ENCODE results near the gene RNASE11. TPM values are rescaled to one million over a fixed set of nuclear protein-coding genes. Genes with fewer than 3 reads are reported as not detected.
"Not testable (repeated sequence)": the region's sequence is repeated elsewhere in the genome, so short reads cannot be mapped to it uniquely, and the experiment has no call there.

RNASE11 gene
- polyA plus RNA-seq, 2 donors, result not detected

DNA sequence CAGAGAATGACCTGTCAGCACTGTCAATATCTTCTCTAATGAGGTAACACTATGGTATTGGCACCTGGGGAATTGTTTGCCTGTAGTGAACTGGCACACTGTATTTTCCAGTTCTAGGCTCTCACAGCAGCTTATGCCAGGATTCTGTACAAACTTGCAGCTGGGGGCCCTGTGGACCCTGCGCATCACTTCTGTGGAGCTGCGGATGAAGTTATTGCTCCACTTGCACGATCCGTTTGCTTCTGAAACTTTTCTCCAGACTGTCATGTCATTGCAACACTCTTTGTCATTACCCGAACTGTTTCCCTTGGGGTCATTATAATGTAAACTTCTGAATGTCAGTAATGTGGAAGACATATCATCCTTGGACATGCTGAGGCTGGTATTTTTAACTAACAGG is 3.9 kb downstream of the RNASE11 start:
- Histone ChIP-seq H3K4me1 (ENCODE audit: control insufficient read depth in 2 of 2, insufficient read depth in 2 of 2, low read length in 1 of 2) (no peaks in the 10 kb centered on the region), H3K4me3 (ENCODE audit: low read depth in 1 of 2, low read length in 2 of 2) (no peak overlapping the region), H3K36me3 (ENCODE audit: control insufficient read depth in 2 of 2, insufficient read depth in 2 of 2, low read length in 1 of 2) (no peaks in the 10 kb centered on the region), H3K9me3 (ENCODE audit: control insufficient read depth in 2 of 2, insufficient read depth in 1 of 2, low read depth in 1 of 2, low read length in 1 of 2) (no peaks in the 10 kb centered on the region), H3K27me3 (ENCODE audit: control insufficient read depth in 1 of 2, insufficient read depth in 2 of 2, low read length in 2 of 2) (no peaks in the 10 kb centered on the region), H3K27ac (ENCODE audit: low read depth in 2 of 2, low read length in 1 of 2) (no peak overlapping the region)
- 49 to 60% methylated on average over 5 of the region's 5 CpGs for WGBS, 2 donors

DNA sequence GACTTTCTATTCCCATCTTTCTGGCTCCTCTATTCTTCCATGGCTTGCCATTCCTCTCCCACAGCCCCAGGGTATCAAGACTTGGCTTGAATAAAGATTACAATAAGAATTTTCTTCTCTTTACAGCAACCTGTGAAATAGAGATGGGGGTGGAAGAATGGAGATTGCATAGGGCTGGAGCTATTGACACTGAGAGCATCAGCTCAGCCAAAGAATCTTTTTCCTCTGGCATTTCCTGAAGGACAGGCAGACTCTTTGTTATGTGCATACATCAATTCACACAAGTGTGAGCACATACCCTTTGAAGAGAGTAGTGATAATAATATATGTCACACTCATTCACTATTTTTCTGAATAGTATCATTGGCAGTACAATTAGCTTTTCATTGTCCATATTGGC is 4.7 kb downstream of the RNASE11 start:
- no peak overlapping the region for H3K27ac ChIP-seq (ENCODE audit: low read depth in 2 of 2, low read length in 1 of 2)
- no peaks in the 10 kb centered on the region for H3K36me3 ChIP-seq (ENCODE audit: control insufficient read depth in 2 of 2, insufficient read depth in 2 of 2, low read length in 1 of 2)
- H3K9me3 ChIP-seq (ENCODE audit: control insufficient read depth in 2 of 2, insufficient read depth in 1 of 2, low read depth in 1 of 2, low read length in 1 of 2), result no peaks in the 10 kb centered on the region
- no peak overlapping the region for H3K4me3 ChIP-seq (ENCODE audit: low read depth in 1 of 2, low read length in 2 of 2)
- H3K4me1 ChIP-seq (ENCODE audit: control insufficient read depth in 2 of 2, insufficient read depth in 2 of 2, low read length in 1 of 2), result no peaks in the 10 kb centered on the region
- H3K27me3 ChIP-seq (ENCODE audit: control insufficient read depth in 1 of 2, insufficient read depth in 2 of 2, low read length in 2 of 2), result no peaks in the 10 kb centered on the region

DNA sequence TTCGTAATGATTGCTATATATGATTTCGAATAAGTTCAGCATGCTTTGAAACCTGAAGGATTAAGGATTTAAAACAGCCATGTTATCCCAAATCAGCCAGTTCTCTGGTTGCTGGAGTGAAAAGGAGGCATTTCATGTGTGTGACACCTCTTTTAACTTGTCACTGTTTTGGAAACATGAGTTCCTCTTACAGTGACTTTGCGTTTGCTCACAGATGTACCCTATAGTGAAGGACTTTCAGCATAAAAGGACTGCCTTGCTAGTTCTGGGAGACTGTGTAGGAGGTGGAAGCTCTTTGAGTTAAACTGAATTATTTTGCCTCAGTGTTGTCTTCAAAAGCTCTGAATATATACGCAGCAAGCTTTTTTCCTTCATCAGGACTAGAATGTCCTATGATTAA is 7.6 kb downstream of the RNASE11 start:
- Histone ChIP-seq H3K4me1 (ENCODE audit: control insufficient read depth in 2 of 2, insufficient read depth in 2 of 2, low read length in 1 of 2) (no peaks in the 10 kb centered on the region), H3K9me3 (ENCODE audit: control insufficient read depth in 2 of 2, insufficient read depth in 1 of 2, low read depth in 1 of 2, low read length in 1 of 2) (no peaks in the 10 kb centered on the region), H3K36me3 (ENCODE audit: control insufficient read depth in 2 of 2, insufficient read depth in 2 of 2, low read length in 1 of 2) (no peaks in the 10 kb centered on the region), H3K27me3 (ENCODE audit: control insufficient read depth in 1 of 2, insufficient read depth in 2 of 2, low read length in 2 of 2) (no peaks in the 10 kb centered on the region), H3K4me3 (ENCODE audit: low read depth in 1 of 2, low read length in 2 of 2) (no peak overlapping the region), H3K27ac (ENCODE audit: low read depth in 2 of 2, low read length in 1 of 2) (no peak overlapping the region)
- 59 to 73% methylated on average over 4 of the region's 4 CpGs for WGBS, 2 donors

DNA sequence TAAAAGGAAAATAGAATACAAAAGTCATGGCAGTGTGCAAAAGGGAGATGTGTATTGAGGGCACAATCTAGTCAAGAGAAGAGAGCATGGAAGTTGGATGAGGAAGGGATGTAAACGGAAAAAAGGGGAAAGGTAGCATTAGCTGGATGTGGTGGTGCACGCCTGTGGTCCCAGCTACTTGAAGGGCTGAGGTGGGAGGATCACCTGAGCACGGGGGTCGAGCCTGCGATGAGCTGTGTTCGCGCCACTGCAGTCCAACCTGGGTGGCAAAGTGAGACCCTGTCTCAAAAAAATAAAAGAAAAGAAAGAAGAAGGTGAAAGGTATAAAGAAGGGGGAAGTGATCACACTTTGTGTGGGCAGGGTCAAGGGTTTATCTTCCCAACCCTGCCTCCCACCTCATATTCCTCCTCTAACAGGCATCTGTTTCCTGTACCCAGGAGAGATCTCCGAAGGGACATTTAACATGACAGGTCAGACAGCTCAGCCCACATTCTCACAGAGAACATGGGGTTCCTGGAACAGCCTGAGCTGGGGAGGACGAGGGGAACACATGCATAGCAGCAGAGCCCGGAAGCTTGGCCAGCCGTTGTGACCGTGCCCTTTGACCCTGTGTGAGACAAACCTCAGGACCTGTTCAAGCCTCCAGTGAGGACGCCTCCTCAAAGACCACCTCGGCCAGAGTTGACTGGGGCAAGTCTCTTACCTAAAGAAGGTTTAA is 8.9 kb downstream of the RNASE11 start:
- Histone ChIP-seq H3K9me3 (ENCODE audit: control insufficient read depth in 2 of 2, insufficient read depth in 1 of 2, low read depth in 1 of 2, low read length in 1 of 2) (no peaks in the 10 kb centered on the region), H3K4me3 (ENCODE audit: low read depth in 1 of 2, low read length in 2 of 2) (no peak overlapping the region), H3K27me3 (ENCODE audit: control insufficient read depth in 1 of 2, insufficient read depth in 2 of 2, low read length in 2 of 2) (no peaks in the 10 kb centered on the region), H3K4me1 (ENCODE audit: control insufficient read depth in 2 of 2, insufficient read depth in 2 of 2, low read length in 1 of 2) (no peaks in the 10 kb centered on the region), H3K27ac (ENCODE audit: low read depth in 2 of 2, low read length in 1 of 2) (no peak overlapping the region), H3K36me3 (ENCODE audit: control insufficient read depth in 2 of 2, insufficient read depth in 2 of 2, low read length in 1 of 2) (no peaks in the 10 kb centered on the region)
- WGBS, 2 donors, result 75 to 77% methylated on average over 14 of the region's 14 CpGs

DNA sequence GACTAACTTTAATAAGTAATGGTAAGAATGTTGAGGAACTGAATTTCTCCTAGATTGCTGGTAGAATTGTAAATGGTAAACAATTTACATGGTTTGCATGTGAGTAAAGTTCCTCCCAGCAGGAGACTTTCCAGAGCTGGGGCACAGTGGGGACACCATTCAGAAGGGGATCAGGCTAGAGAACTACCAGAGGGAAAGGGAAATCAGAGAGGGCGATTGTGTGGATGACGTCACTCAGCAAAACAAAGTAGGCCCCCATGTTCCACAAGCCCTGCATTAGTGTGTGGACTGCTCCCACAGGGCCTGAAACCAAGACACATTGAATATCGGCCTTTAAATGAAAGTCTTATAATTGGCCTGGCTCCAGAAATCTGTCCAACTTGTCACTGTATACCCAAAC is 9.5 kb downstream of the RNASE11 start:
- H3K27ac ChIP-seq (ENCODE audit: low read depth in 2 of 2, low read length in 1 of 2), result no peak overlapping the region
- no peaks in the 10 kb centered on the region for H3K9me3 ChIP-seq (ENCODE audit: control insufficient read depth in 2 of 2, insufficient read depth in 1 of 2, low read depth in 1 of 2, low read length in 1 of 2)

DNA sequence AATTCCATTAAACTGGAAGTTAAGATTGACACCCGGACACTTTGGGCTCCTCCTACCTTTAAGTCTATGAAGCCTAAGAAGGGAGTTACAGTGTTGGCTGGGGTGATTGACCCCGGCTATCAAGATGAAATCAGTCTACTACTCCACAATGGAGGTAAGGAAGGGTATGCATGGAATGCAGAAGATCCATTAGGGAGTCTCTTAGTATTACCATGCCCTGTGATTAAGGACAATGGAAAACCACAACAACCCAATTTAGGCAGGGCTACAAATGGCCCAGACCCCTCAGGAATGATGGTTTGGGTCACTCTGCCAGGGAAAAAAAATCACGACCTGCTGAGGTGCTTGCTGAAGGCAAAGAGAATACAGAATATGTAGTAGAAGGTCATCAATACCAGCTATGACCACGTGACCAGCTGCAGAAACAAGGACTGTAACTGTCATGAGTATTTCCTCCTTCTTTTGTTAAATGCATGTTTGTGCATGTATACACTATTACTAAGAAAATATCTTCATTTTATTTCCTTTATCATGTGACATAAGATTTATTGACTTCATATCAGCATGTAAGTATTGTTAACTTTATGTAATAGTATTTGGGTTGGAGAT is 15.3 kb downstream of the RNASE11 start:
- H3K9me3 ChIP-seq (ENCODE audit: control insufficient read depth in 2 of 2, insufficient read depth in 1 of 2, low read depth in 1 of 2, low read length in 1 of 2); H3K4me1 ChIP-seq (ENCODE audit: control insufficient read depth in 2 of 2, insufficient read depth in 2 of 2, low read length in 1 of 2); H3K4me3 ChIP-seq (ENCODE audit: low read depth in 1 of 2, low read length in 2 of 2); H3K36me3 ChIP-seq (ENCODE audit: control insufficient read depth in 2 of 2, insufficient read depth in 2 of 2, low read length in 1 of 2); H3K27me3 ChIP-seq (ENCODE audit: control insufficient read depth in 1 of 2, insufficient read depth in 2 of 2, low read length in 2 of 2); H3K27ac ChIP-seq (ENCODE audit: low read depth in 2 of 2, low read length in 1 of 2): not testable (repeated sequence)
- 64 to 69% methylated on average over 4 of the region's 4 CpGs for WGBS, 2 donors

More for the DNA sequence above, 9.5 kb downstream of the RNASE11 start:
- H3K36me3 ChIP-seq (ENCODE audit: control insufficient read depth in 2 of 2, insufficient read depth in 2 of 2, low read length in 1 of 2), result no peaks in the 10 kb centered on the region
- no peaks in the 10 kb centered on the region for H3K27me3 ChIP-seq (ENCODE audit: control insufficient read depth in 1 of 2, insufficient read depth in 2 of 2, low read length in 2 of 2)
- H3K4me3 ChIP-seq (ENCODE audit: low read depth in 1 of 2, low read length in 2 of 2), result no peak overlapping the region
- WGBS, 2 donors, result 68 to 72% methylated on average over 3 of the region's 3 CpGs
- H3K4me1 ChIP-seq (ENCODE audit: control insufficient read depth in 2 of 2, insufficient read depth in 2 of 2, low read length in 1 of 2), result no peaks in the 10 kb centered on the region

DNA sequence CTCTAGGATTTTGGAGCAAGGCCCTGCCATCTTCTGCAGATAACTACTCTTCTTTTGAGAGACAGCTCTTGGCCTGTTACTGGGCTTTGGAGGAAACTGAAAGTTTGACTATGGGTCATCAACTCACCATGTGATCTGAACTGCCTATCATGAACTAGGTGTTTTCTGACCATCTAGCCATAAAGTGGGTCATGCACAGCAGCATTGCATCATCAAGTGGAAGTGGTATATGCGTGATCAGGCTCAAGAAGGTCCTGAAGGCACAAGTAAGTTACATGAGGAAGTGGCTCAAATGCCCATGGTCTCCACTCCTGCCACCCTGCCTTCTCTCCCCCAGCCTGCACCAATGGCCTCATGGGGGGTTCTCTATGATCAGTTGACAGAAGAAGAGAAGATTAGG is 17.1 kb downstream of the RNASE11 start:
- 67 to 84% methylated on average over 1 of the region's 1 CpG for WGBS, 2 donors
- not testable (repeated sequence) for H3K36me3 ChIP-seq (ENCODE audit: control insufficient read depth in 2 of 2, insufficient read depth in 2 of 2, low read length in 1 of 2)

DNA sequence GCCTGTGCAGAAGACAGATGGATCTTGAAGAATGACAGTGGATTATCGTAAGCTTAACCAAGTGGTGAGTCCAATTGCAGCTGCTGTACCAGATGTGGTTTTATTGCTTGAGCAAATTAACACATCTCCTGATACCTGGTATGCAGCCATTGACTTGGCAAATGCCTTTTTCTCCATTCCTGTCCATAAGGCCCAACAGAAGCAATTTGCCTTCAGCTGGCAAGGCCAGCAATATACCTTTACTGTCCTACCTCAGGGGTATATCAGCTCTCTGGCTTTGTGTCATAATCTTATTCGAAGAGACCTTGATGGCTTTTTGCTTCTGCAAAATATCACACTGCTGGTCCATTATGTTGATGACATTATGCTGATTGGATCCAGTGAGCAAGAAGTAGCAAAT is 17.9 kb downstream of the RNASE11 start:
- H3K4me1 ChIP-seq (ENCODE audit: control insufficient read depth in 2 of 2, insufficient read depth in 2 of 2, low read length in 1 of 2); H3K4me3 ChIP-seq (ENCODE audit: low read depth in 1 of 2, low read length in 2 of 2); H3K36me3 ChIP-seq (ENCODE audit: control insufficient read depth in 2 of 2, insufficient read depth in 2 of 2, low read length in 1 of 2); H3K27me3 ChIP-seq (ENCODE audit: control insufficient read depth in 1 of 2, insufficient read depth in 2 of 2, low read length in 2 of 2); H3K27ac ChIP-seq (ENCODE audit: low read depth in 2 of 2, low read length in 1 of 2); H3K9me3 ChIP-seq (ENCODE audit: control insufficient read depth in 2 of 2, insufficient read depth in 1 of 2, low read depth in 1 of 2, low read length in 1 of 2): not testable (repeated sequence)
- WGBS, 2 donors, result 84 to 92% methylated on average over 2 of the region's 2 CpGs

More for the DNA sequence above, 17.1 kb downstream of the RNASE11 start:
- not testable (repeated sequence) for H3K4me3 ChIP-seq (ENCODE audit: low read depth in 1 of 2, low read length in 2 of 2); H3K4me1 ChIP-seq (ENCODE audit: control insufficient read depth in 2 of 2, insufficient read depth in 2 of 2, low read length in 1 of 2); H3K27me3 ChIP-seq (ENCODE audit: control insufficient read depth in 1 of 2, insufficient read depth in 2 of 2, low read length in 2 of 2); H3K9me3 ChIP-seq (ENCODE audit: control insufficient read depth in 2 of 2, insufficient read depth in 1 of 2, low read depth in 1 of 2, low read length in 1 of 2); H3K27ac ChIP-seq (ENCODE audit: low read depth in 2 of 2, low read length in 1 of 2)

DNA sequence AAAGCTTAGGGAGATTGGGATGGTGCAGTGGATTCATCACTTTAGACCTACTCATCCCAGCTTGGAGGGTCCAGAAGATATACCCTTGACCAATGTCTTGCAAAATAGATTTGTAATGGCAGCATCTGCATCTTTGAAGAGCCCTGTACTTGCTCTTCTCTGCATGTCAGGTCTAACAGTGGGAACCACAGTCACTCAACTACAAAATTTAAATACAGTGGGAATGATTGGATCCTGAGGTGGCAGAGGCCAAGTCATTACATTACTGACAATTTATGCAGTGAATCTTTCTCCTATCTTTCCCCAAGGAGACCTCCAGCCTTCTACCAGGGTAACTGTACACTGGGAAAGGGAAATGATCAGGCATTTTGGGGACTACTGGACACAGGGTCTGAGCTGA is 18.7 kb downstream of the RNASE11 start:
- Histone ChIP-seq H3K4me1 (ENCODE audit: control insufficient read depth in 2 of 2, insufficient read depth in 2 of 2, low read length in 1 of 2) (no peaks in the 10 kb centered on the region), H3K27me3 (ENCODE audit: control insufficient read depth in 1 of 2, insufficient read depth in 2 of 2, low read length in 2 of 2) (peaks cover 0 to 2% of the 10 kb centered on the region in 2 donors), H3K9me3 (ENCODE audit: control insufficient read depth in 2 of 2, insufficient read depth in 1 of 2, low read depth in 1 of 2, low read length in 1 of 2) (peaks cover 5 to 6% of the 10 kb centered on the region in 2 donors), H3K4me3 (ENCODE audit: low read depth in 1 of 2, low read length in 2 of 2) (no peak overlapping the region), H3K27ac (ENCODE audit: low read depth in 2 of 2, low read length in 1 of 2) (no peak overlapping the region), H3K36me3 (ENCODE audit: control insufficient read depth in 2 of 2, insufficient read depth in 2 of 2, low read length in 1 of 2) (no peaks in the 10 kb centered on the region)

DNA sequence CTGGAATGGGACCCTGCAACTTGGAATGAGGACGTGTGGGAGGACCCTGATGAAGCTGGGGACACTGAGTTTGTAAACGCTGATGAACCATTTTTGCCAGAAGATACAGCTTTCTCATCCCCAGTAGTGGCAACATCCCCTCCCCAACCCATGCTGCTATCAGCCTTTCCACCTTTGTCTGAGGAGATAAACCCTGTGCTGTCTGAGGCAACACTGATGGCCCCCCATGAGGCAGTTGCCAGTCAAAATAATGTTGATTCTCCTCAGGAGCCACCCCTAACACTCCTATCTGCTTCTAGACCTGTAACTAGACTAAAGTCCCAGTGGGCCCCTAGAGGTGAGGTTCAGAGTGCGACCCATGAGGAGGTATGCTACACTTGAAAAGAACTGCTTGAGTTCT is 19.4 kb downstream of the RNASE11 start:
- no peak overlapping the region for H3K27ac ChIP-seq (ENCODE audit: low read depth in 2 of 2, low read length in 1 of 2)
- whole genome bisulfite sequencing, 2 donors, result 73 to 88% methylated on average over 3 of the region's 3 CpGs
- peaks cover 5 to 6% of the 10 kb centered on the region in 2 donors for H3K9me3 ChIP-seq (ENCODE audit: control insufficient read depth in 2 of 2, insufficient read depth in 1 of 2, low read depth in 1 of 2, low read length in 1 of 2)
- no peak overlapping the region for H3K4me3 ChIP-seq (ENCODE audit: low read depth in 1 of 2, low read length in 2 of 2)
- H3K36me3 ChIP-seq (ENCODE audit: control insufficient read depth in 2 of 2, insufficient read depth in 2 of 2, low read length in 1 of 2), result no peaks in the 10 kb centered on the region
- H3K4me1 ChIP-seq (ENCODE audit: control insufficient read depth in 2 of 2, insufficient read depth in 2 of 2, low read length in 1 of 2), result no peaks in the 10 kb centered on the region
- peaks cover 0 to 2% of the 10 kb centered on the region in 2 donors for H3K27me3 ChIP-seq (ENCODE audit: control insufficient read depth in 1 of 2, insufficient read depth in 2 of 2, low read length in 2 of 2)
